Sciatic nerve (tissue), 2 donors: ENCODE results near the gene SUSD1. TPM values are rescaled to one million over a fixed set of nuclear protein-coding genes. Genes with fewer than 3 reads are reported as not detected.

Source experiments
- ATAC-seq: fragments of 200-7000 bp; cut with Tn5 transposase; one replicate; pipeline ENCODE4 v1.9.1; 2020; ENCODE audit warnings: mild to moderate bottlenecking, moderate library complexity
- DNase-seq: peaks from one replicate; pipeline ENCODE4 v3.0.0-alpha.2; 2020; ENCODE audit warnings: low spot score
- intact Hi-C: fragments of 100-400 bp; cut with DNase I; formaldehyde crosslinking; loops from one replicate; pipeline ENCODE4 v1.14.2; 2022
- total RNA-seq: library from RNA; stranded (reverse); fragmentation: NEBNext Ultra II Directional; extraction: Animal tissue kit (Norgen Biotek cat#: 25700); gene quantifications from one replicate; pipeline ENCODE4 v1.2.1, GENCODE V29; 2021
- donor health status: DM: no; HTN: no; CAD: no.
- donor health status: DM: no; HTN: no; CAD: no.

SUSD1 gene
- total RNA-seq, 1 donor from 2014 or later = 12.8 TPM

DNA sequence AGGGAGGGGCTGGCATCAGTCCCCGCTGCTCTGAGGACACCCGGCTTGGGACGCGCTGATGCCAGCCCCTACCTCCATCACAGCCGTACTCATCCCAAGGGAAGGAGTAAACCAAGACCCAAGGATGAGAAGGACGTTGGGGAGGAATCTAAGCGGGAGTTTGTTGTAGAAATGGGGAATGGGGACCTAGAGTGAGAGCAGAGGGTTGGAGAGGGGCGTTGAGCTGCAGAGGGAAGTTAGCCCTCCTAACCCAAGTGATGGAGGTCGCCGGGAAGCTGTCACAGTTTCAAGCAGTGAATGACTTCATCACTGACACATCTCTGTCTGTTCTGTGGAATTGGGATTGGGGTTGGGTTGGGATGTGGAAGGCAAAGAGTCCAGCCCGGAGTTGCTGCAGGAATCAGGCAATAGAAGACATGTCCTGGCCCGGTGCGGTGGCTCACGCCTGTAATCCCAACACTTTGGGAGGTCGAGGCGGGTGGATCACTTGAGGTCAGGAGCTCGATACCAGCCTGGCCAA is 759 bp upstream of the SUSD1 start:
- intact Hi-C loops = no loop called here
- ATAC-seq (no peak), DNase-seq (no peak)

DNA sequence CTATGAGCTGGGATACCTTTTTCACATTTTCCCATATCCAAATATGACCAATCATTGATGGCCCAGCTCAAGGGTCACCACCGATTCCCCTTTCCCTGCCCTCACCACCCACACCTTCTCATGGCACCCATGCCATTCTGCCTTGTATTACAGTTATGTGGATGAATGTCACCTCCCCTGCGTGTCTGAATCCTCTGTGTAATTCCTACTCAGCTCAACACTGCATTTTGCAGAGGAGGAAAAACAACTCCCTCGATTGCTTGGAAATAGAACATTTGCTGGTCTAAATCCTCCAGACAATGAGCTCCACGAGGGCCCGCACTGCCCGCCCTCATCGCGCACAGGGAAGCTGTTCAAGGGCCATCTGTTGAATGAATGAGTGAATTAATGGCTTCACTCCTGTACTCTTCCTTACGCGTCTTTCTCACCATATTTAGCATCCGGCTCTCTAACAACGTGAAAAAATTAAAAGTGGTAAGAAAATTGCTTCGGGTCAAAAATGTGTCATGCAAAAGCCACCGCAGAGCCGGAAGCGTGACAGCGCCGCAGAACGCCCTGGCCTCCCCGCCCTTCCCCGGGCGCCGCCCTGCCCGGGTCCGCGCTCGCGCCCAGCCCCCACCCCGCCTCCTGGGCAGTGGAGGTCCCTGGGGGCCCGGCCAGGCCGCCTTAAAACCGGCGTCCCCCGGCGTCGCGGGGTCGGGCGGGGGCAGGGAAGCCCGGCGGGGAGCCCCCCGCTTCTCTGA is 704 bp downstream of the SUSD1 start:
- intact Hi-C loops = no loop called here
- peak; percentile 62 for DNase-seq

DNA sequence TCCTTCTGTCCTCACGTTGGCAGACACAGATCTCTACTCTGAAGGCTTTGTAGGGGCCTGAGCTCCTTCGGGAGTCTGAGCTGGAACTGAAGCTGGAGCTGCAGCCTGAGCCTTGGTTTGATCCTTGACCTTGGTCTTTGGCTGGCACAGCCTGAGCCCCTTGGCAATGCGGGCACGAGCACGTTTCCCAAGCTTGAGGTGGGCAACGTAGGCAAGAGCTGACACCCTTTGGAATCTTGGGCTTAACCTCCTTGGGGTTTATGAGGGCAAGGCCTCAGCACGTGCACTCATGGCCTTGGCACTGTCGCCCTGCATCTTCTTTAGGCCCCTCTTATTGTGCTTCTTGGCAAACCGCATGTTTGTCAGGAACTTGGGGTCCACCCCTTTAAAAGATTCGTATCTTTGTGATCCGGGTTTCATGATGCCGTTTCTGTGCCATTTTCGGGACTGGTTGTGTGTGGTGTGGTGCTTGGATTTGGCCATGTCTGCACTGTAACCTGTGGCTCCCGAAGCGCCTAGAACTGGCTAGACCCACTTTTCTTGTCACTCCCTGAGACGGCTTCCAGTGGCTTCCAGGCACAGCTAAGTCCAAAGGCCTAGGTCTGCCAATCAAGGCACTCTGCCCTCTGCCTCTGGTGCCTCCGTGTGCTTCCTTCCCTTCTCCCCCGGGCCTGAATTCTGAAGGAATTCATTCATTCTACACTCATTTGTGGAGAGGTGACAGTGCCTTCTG is 1.4 kb downstream of the SUSD1 start:
- DNase-seq (no peak), ATAC-seq (no peak)
- intact Hi-C loops = no loop called here

More for the DNA sequence above, 704 bp downstream of the SUSD1 start:
- ATAC-seq = peak; percentile 72

DNA sequence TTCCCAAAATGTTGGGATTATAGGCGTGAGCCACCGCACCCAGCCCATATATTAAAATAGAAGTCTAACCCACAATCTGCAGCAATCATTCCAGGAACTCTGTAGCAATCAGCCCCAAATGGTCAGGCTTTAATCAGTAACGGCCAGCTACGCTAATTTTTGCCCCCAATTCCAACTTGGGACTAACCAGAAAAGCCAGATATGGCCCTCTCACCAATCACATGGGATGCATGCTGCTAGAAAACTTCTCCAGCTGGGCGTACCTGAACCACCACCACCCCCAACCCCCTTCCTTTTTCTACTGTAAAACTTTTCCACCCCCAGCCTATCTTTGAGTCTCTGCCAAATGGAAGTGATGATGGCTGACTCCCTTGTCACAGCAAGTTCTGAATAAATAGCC is 4.1 kb downstream of the SUSD1 start:
- intact Hi-C loops = no loop called here

DNA sequence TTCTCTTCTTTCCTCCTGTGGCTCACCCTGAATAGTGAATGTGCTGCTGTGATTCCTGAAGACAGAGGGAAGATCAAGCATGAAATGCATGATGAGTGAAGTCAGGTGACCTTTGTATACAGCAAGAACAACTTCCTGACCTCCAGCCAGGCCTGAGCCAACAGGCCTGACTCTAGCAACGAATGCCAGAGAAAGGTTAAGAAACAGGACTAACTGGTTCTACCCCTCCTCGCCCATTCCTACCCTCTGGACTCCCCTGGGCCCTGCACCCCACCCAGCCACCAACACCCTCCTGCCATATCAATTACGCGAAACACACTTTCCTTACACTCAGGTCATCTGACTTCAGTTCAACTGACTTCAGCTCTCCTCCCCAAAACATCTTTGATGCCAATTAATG is 4.9 kb downstream of the SUSD1 start:
- intact Hi-C loops = no loop called here
- DNase-seq (no peak), ATAC-seq (no peak)

More for the DNA sequence above, 4.1 kb downstream of the SUSD1 start:
- DNase-seq = no peak
- ATAC-seq = no peak

DNA sequence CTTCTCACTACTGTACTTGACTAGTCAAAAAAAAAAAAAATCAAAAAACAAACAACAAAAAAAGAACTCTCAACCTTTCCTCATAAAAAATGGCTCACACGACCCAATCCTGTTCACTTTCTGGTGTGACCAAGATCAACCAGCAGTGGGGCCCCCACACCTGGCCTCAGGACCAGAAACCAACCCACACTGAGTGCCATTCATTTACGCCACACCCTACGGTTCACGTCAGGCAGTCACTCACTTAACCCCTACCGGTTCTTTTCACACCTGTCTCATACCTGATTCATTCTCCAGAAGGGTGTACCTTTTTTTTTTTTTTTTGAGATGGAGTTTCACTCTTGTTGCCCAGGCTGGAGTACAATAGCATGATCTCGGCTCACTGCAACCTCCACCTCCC is 5.7 kb downstream of the SUSD1 start:
- no peak for DNase-seq
- no peak for ATAC-seq
- intact Hi-C loops = no loop called here

DNA sequence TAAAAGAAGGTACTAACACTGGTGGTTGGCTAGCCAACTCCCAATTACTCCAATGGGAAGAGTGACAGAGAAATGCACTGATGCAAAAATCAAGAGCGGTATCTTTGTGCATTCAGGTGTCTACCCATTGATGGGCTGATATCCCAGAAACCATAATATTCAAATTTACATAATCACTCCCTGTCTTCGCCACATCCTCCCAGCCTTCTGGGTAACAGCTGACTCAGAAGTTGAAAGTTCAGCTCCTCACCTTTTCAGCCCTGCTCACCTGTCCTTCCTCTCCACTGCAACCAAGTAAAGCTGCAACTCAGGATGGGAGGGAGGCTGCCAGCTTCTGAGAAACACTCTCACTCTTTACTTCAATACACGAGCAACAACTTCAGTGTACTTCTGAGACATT is 6.9 kb downstream of the SUSD1 start:
- intact Hi-C loops = no loop called here
- no peak for DNase-seq
- ATAC-seq = no peak

DNA sequence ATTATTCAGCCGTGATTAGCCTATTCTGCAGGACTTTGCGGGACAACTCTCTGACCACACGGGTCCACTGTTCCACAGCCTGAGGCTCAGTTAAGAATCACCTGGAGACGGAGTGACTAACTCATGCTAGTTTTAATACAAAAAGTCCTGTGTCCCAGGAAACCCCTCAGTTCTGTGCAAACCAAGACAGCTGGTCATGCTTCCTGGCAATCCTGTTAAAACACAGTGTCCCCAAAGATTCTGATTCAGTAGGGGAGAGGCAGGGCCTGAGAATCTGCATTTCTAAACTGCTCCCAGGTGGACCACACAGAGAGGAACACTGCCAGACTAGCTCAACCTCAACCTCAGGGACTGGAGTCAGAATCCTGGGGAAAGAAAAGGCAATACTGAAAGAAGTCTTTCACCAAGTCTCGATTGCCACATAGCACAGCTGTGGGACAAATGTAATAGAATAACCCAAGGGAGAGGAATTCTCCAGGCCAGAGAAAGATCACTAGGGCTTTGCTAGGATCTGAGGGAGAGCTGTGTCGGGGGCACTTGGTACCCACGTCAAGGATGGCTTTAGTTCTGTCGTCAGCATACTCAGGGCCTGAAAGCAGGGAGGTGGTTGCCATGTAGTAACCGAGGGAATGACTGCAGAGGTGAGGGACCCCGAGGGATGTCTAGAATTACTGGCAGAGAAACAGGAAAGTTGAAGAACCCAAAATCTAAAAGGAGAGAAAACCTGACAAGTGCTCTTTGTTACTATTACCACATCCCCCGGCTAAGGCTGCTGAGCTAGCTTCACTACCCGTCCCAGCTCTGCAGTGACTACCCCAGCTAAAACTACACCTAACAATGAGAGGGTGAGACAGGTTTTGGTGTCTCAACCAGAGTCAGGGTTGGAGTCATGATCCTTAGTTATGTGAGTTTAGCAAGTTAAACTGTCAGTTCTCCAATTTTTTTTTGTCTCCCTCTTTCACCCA is 8.6 kb downstream of the SUSD1 start:
- intact Hi-C loops = no loop called here
- peak; percentile 96 for ATAC-seq
- peak; percentile 65 for DNase-seq

DNA sequence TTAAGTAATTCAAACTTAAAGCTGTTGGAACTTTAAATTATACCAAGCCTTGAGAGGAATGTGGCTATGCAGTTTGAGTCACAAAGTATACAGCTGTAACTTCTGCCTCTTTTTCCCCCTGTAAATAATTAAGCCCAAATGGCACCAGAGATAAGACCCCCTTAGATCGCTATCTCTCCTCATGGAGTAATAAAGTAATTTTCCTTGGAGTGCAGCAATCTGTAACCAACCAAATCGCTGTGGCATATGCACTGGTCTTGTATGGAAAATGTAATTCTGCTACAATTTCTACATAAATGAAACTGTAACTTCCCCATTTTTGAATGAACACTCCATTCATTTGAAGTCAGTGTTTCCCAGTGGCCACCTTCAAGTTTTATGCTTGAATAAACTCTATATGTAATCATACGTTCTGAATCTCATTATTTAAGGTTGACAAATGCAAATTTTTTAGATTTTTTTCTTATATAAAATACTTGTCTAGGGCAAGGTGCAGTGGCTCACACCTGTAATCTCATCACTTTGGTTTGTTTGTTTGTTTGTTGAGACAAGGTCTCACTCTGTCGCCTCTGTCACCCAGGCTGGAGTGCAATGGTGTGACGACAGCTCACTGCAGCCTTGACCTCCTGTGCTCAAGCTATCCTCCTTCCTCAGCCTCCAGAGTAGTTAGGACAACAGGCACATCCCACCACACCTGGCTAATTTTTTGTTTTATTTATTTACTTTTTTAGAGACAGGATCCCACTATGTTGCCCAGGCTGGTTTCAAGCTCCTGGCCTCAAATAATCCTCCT is 12.3 kb downstream of the SUSD1 start:
- no peak for ATAC-seq
- DNase-seq = no peak
- intact Hi-C loops = no loop called here

DNA sequence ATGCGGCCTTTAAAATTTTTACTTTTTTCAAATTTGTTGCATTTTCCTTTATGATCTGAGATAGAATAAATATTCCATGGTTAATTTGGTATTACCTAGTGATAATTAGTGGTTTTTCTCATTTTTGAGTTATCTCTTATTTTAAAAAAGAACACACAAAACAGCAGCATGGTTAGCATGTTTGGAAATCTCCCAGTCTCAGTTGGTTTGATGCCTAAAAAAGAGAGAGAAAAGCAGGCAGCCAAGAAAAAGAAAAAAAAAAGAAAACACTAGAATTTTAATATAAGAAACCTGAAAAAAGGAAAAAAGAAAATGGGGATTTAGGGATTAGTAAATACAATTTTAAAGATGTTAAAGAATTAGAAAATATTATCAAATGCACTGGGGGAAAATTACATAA is 15.3 kb downstream of the SUSD1 start:
- intact Hi-C loops = no loop called here
- no peak for ATAC-seq
- no peak for DNase-seq

DNA sequence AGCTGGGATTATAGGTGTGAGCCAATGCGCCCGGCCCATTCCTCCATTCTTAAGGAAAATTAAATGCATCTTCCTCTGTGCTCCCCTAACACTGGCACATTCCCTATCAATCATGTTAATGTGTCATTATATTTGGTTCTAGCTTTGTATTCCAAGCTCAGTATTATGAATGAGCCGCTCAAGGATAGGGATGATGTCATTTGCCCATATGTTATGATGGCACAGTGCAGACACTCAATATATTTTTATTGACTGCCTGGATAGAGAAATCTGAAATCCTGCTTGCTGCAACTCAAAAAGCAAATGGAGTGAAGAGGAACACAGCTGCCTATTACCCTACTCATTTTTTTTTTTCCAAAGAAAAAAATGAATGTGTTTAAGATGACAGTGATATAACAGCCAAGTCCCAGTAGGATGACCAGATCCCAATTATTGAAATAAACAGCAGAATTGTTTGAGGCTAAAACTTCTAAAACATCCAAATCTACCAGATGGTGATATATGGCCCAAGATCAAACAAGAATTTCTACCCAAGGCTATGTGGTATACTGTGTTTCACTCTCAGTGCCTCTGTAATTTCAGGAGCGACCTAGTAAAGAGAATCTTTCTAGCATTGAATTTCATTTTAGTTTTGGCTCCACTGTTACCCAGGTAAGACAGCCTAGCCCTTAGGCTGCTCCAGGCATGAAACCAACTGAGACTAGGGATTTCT is 16.3 kb downstream of the SUSD1 start:
- ATAC-seq = peak; percentile 51
- no peak for DNase-seq
- intact Hi-C loops = no loop called here

DNA sequence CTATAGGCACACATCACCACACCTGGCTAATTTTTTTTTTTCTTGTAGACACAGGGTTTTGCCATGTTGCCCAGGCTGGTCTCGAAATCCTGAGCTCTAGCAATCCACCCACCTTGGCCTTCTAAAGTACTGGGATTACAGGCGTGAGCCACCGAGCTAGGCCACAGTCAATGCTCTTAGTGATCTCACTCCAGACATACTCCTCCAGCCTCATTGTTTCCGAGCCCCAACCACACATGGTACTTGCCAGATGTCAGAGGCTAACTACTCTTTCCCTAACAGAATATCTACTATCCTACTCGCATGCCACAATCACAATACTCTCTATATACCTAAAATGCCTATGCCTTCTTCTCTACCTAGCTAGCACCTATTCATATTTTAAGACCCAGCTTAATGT is 17.1 kb downstream of the SUSD1 start:
- intact Hi-C loops = no loop called here
- peak; percentile 59 for ATAC-seq
- no peak for DNase-seq

DNA sequence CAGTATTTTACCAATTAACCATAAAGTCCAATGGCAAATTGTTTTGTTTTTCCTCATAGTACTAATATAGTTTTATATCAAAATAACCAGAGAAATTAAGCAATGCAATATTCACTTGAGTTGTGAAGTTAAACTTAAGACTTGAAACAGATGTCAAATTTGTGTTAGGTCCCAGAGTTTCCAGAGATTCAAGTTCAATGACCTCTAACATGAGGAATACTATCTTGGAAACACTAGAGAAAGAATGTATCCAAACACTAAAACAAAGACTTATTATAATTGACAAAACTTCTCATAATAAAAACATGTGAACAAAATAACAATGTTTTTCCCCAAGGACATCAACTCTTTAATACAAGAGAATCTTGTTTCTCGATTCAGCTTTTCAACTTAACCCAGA is 18.0 kb downstream of the SUSD1 start:
- DNase-seq (no peak), ATAC-seq (peak; percentile 84)
- intact Hi-C loops = no loop called here

DNA sequence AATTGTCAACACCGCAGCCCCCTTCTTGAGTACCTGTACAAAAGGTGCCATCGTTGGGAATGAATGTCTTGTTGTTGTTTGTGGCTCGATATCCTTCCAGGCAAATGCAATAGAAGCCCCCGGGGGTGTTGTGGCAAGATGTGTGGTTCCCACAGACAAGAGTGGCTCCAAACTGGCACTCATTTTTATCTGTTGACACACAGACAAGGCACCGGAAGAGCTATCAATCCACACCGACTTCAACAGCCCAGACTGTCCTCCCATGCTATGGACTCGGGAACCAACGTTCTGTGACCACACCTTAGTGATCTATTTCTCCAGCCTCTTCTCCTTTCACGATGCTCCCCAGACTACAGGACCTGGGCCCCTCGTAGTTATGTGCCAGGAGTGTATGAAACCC is 25.9 kb downstream of the SUSD1 start:
- intact Hi-C loops = no loop called here
- ATAC-seq = no peak

DNA sequence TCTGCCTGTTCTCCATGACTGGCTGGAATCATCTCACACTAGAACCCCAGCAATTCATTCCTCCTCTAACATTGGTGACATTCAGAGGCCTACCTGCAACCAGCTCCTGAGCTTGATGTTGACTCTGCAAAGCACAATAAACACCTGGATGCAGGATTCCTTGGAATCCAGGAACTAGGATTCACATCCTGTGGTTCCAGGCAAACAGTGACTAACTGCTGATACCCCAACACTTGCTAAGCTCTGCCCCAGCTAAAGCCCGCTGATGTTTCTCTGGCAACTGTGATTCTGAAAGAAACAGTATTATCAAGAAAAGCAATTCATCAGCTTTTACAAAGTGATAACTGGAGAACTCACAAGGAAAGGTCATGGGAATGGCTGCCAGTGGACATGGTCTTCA is 29.2 kb downstream of the SUSD1 start:
- no peak for DNase-seq
- intact Hi-C loops = no loop called here
- ATAC-seq = no peak

More for the DNA sequence above, 25.9 kb downstream of the SUSD1 start:
- DNase-seq = no peak

DNA sequence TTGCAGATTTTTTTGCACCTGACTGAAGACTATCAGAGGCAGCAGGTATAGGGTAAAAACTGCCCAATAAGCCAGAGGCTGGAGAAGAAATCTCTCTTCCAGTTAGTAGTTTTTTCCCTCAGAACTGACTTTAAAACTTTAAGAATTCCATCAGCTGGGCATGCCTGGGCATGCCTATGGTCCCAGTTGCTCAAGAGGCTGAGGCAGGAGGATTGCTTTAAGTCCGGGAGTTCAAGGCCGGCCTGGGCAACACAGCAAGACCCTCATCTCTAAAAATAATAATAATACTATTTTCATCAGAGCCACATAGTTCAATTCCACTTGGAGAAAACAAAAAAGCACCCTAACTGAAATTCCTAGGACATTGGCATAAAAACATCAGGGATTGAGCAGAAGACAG is 30.3 kb downstream of the SUSD1 start:
- ATAC-seq = no peak
- intact Hi-C loops = no loop called here
- no peak for DNase-seq

DNA sequence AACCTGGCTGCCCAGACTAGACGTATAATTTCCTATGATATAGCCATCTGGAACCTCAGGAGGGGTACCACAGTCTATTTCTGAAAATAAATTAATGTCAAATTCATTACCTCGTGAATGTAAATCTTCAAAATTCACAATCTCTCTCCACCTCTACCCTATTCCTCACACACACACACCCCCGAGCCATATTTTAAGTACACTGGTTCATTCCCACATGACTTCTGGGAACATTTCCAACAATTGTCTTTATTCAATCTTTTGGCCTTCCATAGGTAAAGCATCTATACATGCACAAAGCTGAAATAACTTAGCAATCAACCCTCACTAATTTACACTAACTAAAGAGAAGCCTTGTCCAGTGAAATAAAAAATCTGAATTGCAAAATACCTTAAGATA is 32.7 kb downstream of the SUSD1 start:
- intact Hi-C loops = no loop called here
- no peak for ATAC-seq
- DNase-seq = no peak

DNA sequence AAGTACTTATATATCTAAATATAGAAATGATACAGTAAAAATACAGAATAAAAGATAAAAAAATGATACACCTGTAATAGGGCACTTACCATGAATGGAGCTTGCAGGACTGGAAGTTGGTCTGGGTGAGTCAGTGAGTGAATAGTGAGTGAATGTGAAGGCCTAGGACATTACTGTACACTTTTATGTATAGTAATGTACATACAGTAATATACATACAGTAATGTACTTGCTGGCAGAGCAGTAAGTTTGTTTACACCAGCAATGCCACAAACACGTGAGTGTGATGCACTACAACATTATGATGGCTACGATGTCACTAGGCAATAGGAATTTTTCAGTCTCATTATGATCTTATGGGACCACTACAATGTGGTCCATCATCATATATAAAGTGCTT is 34.2 kb downstream of the SUSD1 start:
- ATAC-seq (no peak), DNase-seq (no peak)
- intact Hi-C loops = no loop called here
